Eye (tissue), 1 donor: Measurements from ENCODE around the gene FGA.

Experiments
- DNase-seq: peaks from one replicate; pipeline ENCODE4 v3.0.0-alpha.2; 2015

FGA gene

GRCh38 chr4:154578919-154579318, 11.6 kb downstream of the FGA start:
- DNase-seq = no peak

- DNase-seq = no peak
Observed at GRCh38 chr4:154577324-154577723, 13.2 kb downstream of the FGA start.

GRCh38 chr4:154574311-154574710, 16.2 kb downstream of the FGA start:
- DNase-seq = no peak

GRCh38 chr4:154573190-154573870, 17.2 kb downstream of the FGA start:
- no peak for DNase-seq

- no peak for DNase-seq
Observed at GRCh38 chr4:154569584-154569983, 21.0 kb downstream of the FGA start.

DNA sequence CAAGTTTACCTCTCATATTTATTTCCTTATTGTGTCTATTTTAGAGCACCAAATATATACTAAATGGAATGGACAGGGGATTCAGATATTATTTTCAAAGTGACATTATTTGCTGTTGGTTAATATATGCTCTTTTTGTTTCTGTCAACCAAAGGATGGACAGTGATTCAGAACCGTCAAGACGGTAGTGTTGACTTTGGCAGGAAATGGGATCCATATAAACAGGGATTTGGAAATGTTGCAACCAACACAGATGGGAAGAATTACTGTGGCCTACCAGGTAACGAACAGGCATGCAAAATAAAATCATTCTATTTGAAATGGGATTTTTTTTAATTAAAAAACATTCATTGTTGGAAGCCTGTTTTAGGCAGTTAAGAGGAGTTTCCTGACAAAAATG, 21.5 kb downstream of the FGA start:
- no peak for DNase-seq

GRCh38 chr4:154566639-154567204, 23.8 kb downstream of the FGA start:
- no peak for DNase-seq

DNA sequence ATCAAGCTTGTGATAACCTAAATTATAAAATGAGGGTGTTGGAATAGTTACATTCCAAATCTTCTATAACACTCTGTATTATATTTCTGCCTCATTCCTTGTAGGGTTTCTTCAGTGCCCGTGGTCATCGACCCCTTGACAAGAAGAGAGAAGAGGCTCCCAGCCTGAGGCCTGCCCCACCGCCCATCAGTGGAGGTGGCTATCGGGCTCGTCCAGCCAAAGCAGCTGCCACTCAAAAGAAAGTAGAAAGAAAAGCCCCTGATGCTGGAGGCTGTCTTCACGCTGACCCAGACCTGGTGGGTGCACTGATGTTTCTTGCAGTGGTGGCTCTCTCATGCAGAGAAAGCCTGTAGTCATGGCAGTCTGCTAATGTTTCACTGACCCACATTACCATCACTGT, 24.8 kb downstream of the FGA start:
- DNase-seq = no peak

DNA sequence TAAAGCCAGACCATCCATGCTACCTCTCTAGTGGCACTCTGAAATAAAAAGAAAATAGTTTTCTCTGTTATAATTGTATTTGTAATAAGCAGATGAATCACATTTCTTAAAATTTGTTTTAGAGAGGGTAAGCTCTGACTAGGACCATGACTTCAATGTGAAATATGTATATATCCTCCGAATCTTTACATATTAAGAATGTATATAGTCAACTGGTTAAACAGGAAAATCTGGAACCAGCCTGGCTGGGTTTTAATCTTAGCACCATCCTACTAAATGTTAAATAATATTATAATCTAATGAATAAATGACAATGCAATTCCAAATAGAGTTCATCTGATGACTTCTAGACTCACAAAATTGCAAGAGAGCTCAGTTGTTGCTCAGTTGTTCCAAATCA, 26.2 kb downstream of the FGA start:
- DNase-seq = no peak

DNA sequence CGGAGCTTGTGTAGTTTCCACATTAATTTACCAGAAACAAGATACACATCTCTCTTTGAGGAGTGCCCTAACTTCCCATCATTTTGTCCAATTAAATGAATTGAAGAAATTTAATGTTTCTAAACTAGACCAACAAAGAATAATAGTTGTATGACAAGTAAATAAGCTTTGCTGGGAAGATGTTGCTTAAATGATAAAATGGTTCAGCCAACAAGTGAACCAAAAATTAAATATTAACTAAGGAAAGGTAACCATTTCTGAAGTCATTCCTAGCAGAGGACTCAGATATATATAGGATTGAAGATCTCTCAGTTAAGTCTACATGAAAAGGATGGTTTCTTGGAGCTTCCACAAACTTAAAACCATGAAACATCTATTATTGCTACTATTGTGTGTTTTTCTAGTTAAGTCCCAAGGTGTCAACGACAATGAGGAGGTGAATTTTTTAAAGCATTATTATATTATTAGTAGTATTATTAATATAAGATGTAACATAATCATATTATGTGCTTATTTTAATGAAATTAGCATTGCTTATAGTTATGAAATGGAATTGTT, 27.8 kb downstream of the FGA start, which contains the start of gene FGB:
Gene FGB (plus strand): TSS at position 315 of the 558 bp plus-strand sequence. CDS start 8 bp downstream, at position 323.
- no peak for DNase-seq

- DNase-seq = no peak
Observed at GRCh38 chr4:154560824-154561231, 29.7 kb downstream of the FGA start.

GRCh38 chr4:154560419-154560801, 30.1 kb downstream of the FGA start:
- DNase-seq = no peak

DNA sequence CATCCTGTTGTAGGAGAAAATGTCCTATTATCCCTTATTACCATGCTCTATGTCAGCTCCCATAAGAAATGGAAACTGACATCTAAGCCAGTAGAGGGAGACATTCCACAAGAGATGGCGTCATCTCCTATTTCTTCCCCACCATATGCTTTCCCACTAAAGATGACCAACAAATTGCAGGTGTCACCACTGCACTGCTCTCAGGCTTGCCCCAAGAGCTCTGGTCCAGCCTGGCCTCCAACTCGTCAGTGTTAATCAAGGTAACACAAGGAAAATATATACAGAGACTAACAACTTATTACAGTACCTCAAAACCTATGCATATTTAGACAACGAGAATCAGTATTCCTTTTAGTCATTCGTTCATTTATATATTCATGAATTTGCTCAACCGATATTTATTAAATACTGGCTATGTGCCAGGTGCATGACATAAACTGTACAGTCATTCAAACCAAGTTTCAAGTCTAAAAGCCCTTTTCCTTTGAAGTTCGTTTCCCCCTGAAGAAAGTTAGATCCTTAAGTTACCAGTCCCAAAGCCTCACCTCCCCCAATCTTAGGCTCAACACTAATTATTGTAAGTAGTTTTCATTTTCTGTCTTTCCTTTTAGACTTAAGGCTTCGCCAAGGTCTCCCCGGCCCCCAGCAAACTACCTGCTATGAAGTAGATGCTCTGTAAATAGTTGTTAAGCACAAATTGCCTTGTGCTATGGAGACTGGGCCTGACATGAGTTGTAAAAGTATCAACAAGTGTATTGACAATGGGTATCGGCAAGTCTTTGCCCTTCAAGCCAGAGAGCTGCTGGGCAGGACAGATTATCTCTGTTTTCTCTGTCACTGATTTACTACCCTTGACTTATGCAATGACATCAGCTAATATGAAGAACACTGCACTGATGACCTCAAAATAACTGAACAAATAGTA, 30.8 kb downstream of the FGA start:
- DNase-seq = peak; percentile 50

DNA sequence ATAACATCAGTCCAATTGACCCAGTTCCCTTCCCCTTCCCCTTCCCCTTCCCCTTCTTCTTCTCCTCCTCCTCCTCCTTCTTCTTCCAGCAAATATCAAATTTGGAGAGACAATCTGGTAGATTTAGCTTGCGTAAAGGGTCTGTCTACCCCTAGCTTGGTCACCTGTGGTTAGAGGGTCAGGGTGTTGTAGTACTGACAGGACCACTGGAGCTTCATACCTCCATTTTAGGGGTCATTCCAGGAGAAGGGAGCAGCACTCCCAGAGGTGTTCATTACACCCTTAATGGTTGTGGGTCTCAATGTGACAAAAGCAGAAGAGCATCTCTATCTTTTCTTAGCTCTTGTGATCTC, 31.4 kb downstream of the FGA start:
- DNase-seq = no peak

DNA sequence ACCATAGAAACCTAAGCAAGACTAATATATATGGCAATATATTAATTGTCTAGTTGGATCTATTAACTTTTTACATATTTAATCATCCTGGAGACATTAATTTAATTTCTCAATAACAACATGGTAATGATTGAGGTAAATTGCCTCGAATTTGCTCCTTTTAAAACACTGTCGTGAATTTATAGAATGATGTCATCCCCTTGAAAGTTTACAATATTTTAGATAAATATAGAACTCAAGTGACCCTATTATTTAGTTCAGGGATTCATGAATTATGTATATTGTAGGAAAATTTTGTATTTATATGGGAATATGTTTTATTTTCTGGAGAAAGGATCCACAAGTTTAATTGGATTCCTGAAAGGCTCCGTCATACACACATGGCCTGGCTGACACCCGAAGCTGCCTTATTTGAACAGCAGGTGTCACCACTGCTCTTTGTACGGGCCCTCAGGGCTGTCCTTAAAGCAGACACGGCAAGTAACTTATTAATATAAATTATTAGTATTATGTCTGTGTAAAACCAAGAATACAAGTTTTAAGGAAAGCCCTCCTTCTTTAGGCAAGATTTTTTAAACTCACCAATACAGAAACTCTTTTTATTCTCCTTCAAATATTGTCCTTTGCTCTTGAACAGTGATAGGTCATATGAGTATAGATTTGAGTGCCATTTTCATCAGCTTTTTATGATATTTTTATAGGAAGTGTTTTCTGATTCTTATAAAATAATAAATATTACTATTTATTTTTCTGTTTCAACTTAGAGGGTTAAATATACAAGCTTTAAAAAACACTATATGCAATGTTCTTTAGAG, 38.5 kb downstream of the FGA start:
- DNase-seq = peak; percentile 93

DNA sequence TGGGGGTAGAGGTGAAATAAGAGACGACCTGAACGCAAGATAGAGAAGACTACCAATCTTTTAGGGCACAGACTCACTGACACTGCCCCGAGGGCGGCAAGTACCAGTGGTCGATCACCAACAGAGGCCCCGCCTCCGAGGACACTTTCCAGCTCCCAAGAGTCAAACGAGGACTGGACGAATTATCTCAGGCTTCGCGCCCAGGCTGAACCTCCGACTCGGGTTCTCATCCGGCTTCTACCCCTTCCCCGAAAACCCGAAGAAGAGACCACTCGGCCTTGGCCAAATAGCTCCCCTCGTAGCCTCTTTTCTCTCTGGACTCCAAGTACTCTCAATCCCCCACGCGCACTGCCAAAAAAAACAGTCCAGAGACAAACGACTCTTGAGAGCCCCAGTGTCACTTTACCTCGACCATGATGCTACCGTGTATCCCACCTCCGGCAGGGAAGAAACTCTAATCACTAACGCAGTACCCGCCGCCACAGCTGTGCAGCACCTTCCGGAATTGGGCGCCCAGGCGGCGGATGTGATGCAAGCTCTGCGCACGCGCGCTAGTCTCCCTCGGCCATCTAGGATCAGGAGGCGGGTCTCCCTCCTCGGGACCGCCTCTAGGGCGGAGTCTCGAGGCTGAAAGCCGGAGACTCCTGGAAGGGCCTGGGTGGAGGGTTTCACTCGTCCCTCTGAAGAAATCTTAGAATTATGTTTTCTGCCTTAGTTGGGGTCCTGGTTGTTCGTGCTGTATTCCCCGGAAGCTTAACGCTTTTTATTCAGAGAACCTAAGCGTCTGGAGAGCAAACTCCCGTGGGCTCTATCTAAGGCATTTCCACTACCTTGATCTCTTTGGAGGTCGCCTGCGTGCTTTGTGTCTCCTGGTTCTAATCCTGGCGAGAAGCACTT, 40.4 kb downstream of the FGA start, which contains the start of gene PLRG1:
Gene PLRG1 (minus strand): TSS at position 507 of the 897 bp plus-strand sequence. CDS start 92 bp downstream, at position 415.
- peak; percentile 99 for DNase-seq

DNA sequence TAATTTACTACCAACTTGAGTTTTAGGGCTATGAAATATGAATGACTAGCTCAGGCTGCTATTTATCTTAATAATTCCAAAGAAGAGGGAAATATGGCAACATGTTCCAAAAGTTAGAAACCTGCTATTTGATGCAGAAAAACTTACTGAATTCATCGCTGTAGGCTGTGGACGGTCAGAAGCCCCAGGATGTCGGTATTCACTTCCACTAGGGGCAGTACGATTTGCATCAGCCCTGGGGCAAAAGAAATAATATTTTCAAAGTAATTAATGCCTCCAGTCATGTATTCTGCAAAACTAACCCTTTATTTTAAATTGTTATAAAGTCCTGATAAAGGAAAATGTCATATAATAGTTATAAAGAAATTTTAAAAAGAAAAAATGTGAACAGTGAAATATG, 44.9 kb downstream of the FGA start:
- DNase-seq = no peak

DNA sequence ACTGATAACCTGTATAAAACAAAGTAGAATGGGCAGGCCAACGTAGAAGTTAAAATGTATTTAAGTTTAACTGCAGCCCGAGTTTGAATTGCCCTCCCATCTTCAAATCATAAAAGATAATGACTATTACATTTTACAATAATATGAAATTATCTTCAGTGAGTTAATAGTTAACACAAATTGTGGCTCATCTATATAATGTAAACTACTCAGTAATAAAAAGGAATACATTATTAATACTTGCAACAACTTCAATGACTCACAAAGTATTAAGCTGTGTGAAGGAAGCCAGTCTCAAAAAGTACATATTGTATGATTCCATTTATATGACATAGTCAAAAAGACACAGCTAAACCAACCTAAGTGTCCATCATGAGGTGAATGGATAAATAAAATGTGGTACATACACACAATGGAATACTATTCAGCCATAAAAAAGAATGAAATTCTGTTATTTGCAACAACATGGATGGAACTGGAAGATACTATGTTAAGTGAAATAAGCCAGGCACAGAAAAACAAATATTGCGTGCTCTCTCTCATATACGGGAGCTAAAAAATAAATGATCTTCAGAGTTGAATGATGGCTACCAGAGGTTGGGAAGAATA, 48.2 kb downstream of the FGA start:
- no peak for DNase-seq
